ENCODE data around the gene OPCML. TPM values are rescaled to one million over a fixed set of nuclear protein-coding genes. Genes with fewer than 3 reads are reported as not detected.

OPCML gene
- total RNA-seq, 4 donors from 2014 or later: 0.06 to 0.83 (median 0.24) TPM

DNA sequence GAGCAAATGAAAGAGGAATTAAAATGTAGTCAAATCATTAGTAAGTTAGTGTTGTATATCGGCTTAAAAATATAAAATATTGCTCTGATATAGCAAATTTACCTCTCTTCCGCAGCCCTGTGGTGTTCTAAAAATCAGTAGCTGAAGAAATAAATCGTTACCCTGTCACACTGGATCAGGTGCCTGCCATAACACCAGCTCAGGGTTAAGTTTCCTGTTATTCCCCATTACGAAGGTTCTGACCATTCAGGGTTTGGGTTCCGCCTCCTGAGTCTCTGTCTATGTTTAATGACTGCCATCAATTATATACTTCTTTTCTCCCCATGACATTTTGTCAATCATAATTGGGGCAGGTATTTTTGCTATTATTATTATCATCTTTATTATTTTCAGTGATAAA is 658.5 kb downstream of the OPCML start:
- no peak for TF ChIP-seq POLR2AphosphoS5 (IDR thresholded peaks at IDR 0.05)
- Histone ChIP-seq H3K4me1 (no peaks in the 10 kb centered on the region), H3K36me3 (no peaks in the 10 kb centered on the region), H3K4me3 (no peak overlapping the region), H3K9me3 (no peaks in the 10 kb centered on the region), H3K27me3 (no peaks in the 10 kb centered on the region), H3K27ac (replicated peaks in 1 of 4) (no peak overlapping the region)
- WGBS: 83% methylated on average over 5 of the region's 5 CpGs
- no peak for DNase-seq (ENCODE audit: extremely low spot score)
- intact Hi-C loops (cut with DNase I): no loop called here

DNA sequence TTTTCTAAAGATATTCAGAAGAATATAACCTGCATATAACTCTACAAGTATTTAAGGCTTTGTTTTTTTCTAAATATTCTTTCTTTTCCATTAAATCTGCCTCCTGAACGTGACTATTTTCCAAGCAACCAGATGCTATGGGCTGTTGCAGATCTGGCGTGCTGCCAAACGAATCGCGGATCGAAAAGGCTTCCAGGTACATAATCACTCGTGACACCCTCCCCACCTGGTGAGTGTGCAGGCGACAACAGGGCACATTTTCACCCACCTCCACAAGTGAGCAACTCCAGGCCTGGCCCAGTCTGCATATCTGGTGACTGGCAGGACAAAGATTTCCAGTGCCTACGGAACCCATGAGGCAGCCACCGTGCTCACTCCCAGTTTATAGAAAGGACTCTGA is 660.1 kb downstream of the OPCML start:
- DNase-seq (ENCODE audit: extremely low spot score): no peak
- H3K36me3 ChIP-seq: no peaks in the 10 kb centered on the region
- H3K4me1 ChIP-seq: no peaks in the 10 kb centered on the region
- WGBS: 85% methylated on average over 10 of the region's 10 CpGs
- H3K9me3 ChIP-seq: no peaks in the 10 kb centered on the region
- no peaks in the 10 kb centered on the region for H3K27me3 ChIP-seq
- no peak overlapping the region for H3K27ac ChIP-seq (replicated peaks in 1 of 4)
- no peak for TF ChIP-seq EP300 (IDR thresholded peaks at IDR 0.05)
- TF ChIP-seq, protein P1, sequence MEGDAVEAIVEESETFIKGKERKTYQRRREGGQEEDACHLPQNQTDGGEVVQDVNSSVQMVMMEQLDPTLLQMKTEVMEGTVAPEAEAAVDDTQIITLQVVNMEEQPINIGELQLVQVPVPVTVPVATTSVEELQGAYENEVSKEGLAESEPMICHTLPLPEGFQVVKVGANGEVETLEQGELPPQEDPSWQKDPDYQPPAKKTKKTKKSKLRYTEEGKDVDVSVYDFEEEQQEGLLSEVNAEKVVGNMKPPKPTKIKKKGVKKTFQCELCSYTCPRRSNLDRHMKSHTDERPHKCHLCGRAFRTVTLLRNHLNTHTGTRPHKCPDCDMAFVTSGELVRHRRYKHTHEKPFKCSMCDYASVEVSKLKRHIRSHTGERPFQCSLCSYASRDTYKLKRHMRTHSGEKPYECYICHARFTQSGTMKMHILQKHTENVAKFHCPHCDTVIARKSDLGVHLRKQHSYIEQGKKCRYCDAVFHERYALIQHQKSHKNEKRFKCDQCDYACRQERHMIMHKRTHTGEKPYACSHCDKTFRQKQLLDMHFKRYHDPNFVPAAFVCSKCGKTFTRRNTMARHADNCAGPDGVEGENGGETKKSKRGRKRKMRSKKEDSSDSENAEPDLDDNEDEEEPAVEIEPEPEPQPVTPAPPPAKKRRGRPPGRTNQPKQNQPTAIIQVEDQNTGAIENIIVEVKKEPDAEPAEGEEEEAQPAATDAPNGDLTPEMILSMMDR (IDR thresholded peaks at IDR 0.05): no peak
- TF ChIP-seq POLR2A (IDR thresholded peaks at IDR 0.05; ENCODE audit: low read depth): no peak
- no peak for TF ChIP-seq POLR2AphosphoS5 (IDR thresholded peaks at IDR 0.05)
- H3K4me3 ChIP-seq: no peak overlapping the region
- intact Hi-C loops (cut with DNase I): no loop called here

DNA sequence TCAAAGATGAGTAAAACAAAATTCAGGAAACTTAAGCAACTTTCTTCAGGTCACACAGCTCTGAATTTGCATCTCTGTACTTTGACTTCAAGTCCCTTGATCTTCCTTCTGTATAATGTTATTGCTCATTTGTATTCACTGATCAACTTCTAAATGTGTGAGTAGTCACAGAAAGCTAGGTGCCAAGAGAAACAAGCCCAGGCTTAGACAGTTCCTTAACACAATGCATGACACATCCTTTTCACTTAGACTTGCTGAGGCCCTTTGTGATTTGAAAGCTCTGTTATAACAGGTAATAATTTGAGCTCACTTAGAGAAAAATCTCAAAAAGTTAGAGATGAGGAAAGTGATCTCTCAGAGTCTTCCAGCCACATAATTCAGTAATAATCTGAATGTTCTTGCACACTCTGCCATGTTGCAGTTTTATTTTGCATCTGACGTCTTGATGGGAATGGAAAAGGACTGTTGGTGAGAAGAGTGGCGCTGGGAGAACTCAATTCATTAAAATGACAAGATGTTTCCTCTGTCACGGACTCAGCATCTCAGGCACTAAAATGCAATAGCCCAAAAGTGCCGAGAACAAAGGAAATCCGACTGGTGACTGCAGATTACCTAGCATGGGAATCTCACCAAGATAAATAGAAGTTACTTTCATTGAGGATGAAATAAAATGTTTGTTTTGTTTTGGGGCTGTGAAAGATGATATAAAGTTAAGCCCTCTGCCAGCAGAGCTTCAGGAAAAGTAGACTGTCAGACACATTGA is 665.3 kb downstream of the OPCML start:
- no peak for DNase-seq (ENCODE audit: extremely low spot score)
- Histone ChIP-seq H3K4me3 (no peak overlapping the region), H3K9me3 (no peaks in the 10 kb centered on the region), H3K27ac (replicated peaks in 1 of 4) (no peak overlapping the region), H3K27me3 (no peaks in the 10 kb centered on the region), H3K4me1 (no peaks in the 10 kb centered on the region), H3K36me3 (no peaks in the 10 kb centered on the region)
- TF ChIP-seq, protein P1 (IDR thresholded peaks at IDR 0.05): no peak
- WGBS: 46% methylated on average over 5 of the region's 5 CpGs
- intact Hi-C loops (cut with DNase I): no loop called here

DNA sequence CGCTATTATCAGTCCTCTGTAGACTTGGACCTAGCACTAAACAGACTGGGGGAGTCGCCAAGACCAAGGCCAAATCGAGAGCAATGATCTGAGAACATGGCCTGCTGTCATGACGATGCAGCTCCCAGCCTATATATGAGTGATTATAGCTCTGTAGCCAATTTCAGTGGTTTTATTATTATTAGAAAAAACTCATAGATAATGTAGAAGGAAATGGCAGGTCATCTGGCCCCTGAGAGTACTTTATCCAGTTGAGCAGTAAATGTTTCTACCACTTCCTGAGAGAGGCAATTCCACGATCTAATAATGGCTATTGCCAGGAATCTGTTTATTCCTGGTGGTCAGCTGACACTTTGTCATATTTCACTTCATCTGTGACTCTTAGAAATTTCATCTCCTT is 666.7 kb downstream of the OPCML start:
- no peak for TF ChIP-seq POLR2A (IDR thresholded peaks at IDR 0.05; ENCODE audit: low read depth)
- no peak for TF ChIP-seq EP300 (IDR thresholded peaks at IDR 0.05)
- 66% methylated on average over 5 of the region's 5 CpGs for WGBS

DNA sequence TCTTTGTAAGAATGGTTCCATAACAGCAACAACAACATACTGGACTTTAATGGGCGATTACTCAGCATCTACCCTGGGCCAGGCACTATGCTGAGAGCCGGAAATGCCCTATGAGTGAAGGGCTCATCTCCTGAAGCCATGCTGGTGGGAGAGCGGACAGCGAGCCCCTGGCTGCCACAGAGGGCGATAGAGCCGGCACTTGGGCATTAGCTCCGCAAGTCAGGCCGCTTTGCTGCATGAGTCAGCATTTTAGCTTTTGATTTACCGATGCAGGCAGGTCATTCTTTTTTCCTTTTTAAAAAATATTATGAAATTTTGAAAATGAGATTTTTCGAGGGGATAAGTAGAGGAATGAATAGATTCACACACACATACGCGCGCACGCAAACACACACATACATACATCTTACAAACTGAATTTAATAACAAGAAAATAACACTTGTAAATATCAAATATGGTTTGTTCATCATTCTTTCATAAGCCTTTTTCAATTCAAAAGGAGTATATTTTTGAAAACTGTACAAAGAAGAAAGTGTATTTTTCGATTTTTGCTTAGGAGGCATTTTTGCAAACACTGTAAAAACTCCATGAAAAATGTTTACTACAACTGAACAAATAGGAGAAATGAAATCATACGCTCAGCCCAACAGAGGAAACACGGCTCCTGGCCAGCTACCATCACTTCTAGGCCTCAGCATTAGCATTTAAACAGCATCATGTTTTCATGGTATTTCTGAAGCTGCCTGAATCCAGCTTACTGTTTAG is 667.3 kb downstream of the OPCML start:
- WGBS: 91% methylated on average over 17 of the region's 17 CpGs
- intact Hi-C loops (cut with DNase I): no loop called here

More for the DNA sequence above, 666.7 kb downstream of the OPCML start:
- H3K27ac ChIP-seq (replicated peaks in 1 of 4): no peak overlapping the region
- H3K36me3 ChIP-seq: no peaks in the 10 kb centered on the region
- no peak overlapping the region for H3K4me3 ChIP-seq
- intact Hi-C loops (cut with DNase I): no loop called here
- no peaks in the 10 kb centered on the region for H3K9me3 ChIP-seq
- no peaks in the 10 kb centered on the region for H3K27me3 ChIP-seq
- H3K4me1 ChIP-seq: no peaks in the 10 kb centered on the region
- no peak for DNase-seq (ENCODE audit: extremely low spot score)

DNA sequence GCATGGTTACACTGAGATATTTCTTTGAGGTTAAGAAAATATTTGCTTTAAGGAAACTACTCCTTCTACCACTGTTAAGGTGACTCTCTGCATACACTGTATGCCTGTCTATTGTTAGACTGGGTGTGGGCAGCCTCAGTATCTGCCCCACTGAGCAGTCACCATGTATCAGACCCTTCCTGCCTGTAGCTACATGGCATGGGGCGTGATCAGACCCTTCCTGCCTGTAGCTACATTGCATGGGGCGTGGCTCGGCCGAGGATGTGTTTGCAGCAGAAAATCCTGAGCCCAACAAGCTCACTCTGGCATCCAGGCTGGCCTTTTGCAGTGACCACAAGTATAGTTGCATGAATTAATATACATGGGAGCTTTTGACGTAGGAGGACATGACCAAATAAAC is 669.4 kb downstream of the OPCML start:
- intact Hi-C loops (cut with DNase I): no loop called here
- Histone ChIP-seq H3K36me3 (no peaks in the 10 kb centered on the region), H3K9me3 (no peaks in the 10 kb centered on the region), H3K27me3 (no peaks in the 10 kb centered on the region), H3K4me3 (no peak overlapping the region), H3K4me1 (no peaks in the 10 kb centered on the region), H3K27ac (replicated peaks in 1 of 4) (no peak overlapping the region)
- 89% methylated on average over 5 of the region's 5 CpGs for WGBS
- no peak for DNase-seq (ENCODE audit: extremely low spot score)
- TF ChIP-seq POLR2AphosphoS5 (IDR thresholded peaks at IDR 0.05): no peak
- no peak for TF ChIP-seq POLR2A (IDR thresholded peaks at IDR 0.05; ENCODE audit: low read depth)
- TF ChIP-seq, protein P1 (IDR thresholded peaks at IDR 0.05): no peak
- no peak for TF ChIP-seq EP300 (IDR thresholded peaks at IDR 0.05)

More for the DNA sequence above, 667.3 kb downstream of the OPCML start:
- no peak overlapping the region for H3K4me3 ChIP-seq
- no peak overlapping the region for H3K27ac ChIP-seq (replicated peaks in 1 of 4)
- H3K4me1 ChIP-seq: no peaks in the 10 kb centered on the region
- no peak for DNase-seq (ENCODE audit: extremely low spot score)
- no peaks in the 10 kb centered on the region for H3K36me3 ChIP-seq
- TF ChIP-seq POLR2AphosphoS5 (IDR thresholded peaks at IDR 0.05): no peak
- TF ChIP-seq POLR2A (IDR thresholded peaks at IDR 0.05; ENCODE audit: low read depth): no peak
- no peaks in the 10 kb centered on the region for H3K27me3 ChIP-seq
- no peaks in the 10 kb centered on the region for H3K9me3 ChIP-seq

Measured in esophagus muscularis mucosa (tissue), 4 donors.